ENCODE results near the gene ATP8A1. TPM values are rescaled to one million over a fixed set of nuclear protein-coding genes. Genes with fewer than 3 reads are reported as not detected.

The ATP8A1 gene
- total RNA-seq, 1 donor from 2014 or later, result 14.0 TPM

DNA sequence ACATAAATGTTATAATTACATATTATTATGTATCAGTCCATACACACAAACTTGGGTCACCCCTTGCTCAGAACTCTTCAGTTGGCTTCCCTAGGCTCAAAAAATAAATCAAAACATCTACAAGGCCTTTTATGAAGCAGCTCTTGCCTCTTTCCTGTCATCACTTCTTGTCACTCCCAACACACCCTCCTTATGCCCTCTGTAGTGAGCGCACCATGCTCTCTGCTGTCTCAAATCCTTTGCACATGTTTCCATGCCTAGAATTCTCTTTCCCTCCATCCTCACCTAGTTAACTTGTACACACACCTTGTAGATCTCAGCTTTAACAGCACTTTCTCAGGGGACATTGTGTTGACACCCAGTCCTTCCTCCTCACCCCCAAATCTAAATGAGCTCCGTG, 53.0 kb downstream of the ATP8A1 start:
- DNase-seq, result no peak
- intact Hi-C loops (cut with micrococcal nuclease), result no loop called here

DNA sequence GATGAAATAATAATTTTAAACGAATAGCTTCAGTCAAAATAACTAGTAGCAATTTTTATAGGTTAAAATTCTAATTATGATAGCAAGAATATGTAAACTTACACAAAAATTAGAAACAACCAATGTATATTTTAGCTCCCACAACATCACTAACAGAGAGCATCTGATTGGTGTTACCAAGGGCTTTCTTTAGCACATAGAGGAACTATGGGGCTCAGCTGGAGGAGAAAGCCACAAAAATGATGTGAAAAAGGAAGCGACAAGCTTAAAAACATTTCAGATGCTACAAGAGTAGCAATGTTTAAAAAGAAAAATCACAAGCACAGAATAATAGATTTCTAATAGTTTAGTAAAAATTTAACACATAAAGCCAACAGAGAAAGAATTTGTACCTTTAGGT, 56.3 kb downstream of the ATP8A1 start:
- ATAC-seq (no peak), DNase-seq (no peak)
- intact Hi-C loops (cut with micrococcal nuclease), result no loop called here

More for the DNA sequence above, 53.0 kb downstream of the ATP8A1 start:
- ATAC-seq, result peak; percentile 24

DNA sequence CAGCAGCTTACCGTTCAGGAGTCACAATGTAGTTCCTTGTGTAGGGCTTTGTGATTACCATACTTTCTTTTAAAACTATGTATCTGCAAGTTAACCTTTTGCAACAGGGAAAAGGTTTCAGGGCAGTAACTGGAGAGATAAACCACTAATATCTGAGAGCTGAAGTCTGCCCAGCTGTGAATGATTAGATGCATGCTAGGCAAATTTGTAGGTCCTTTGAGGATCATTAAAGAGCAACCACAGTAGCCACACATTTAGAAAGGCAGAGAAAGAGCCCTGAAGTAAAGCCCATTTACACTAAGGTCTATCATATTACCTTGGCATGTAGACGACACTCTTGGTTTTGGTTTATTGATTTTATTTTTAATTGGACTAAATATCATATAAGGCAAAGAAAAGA, 60.0 kb downstream of the ATP8A1 start:
- intact Hi-C loops (cut with micrococcal nuclease), result no loop called here
- ATAC-seq (no peak), DNase-seq (no peak)

DNA sequence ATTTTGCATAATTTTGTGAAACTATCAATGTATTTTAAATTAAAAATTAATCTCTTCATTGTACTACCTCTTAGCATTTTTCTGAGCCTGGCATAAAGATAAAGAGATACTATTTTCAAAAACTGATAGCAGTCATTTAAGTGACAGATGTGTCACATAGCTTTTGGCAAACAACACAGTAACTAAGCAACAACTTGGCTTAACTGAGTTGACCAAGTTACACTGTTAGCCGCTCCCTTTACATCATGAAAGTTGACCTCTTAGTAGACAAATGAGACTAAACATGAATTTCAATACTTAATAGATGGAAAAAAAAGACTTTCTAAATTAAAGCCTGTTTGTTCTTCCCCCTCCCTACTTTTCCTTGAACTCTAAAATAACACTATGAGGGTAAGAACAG, 62.0 kb downstream of the ATP8A1 start:
- intact Hi-C loops (cut with micrococcal nuclease), result no loop called here
- no peak for DNase-seq
- no peak for ATAC-seq

DNA sequence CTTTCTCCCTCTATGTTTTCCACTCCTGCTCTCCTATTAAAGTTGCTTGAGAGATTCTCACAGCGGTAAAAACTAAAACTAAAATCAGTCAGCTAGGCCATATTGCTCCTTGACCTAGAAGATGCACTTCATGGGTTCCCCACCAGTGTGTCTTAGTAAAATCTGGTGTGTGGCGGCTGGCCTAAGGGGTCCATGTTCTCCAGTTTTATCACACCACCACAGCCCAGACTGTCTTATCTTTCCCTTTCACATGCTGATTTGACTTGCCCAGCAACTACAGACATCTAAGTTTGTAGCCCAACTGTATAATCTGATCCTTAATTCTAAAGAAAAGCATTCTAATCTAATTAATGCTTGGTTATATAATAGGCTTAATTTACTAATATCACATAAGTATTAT, 68.0 kb downstream of the ATP8A1 start:
- DNase-seq (no peak), ATAC-seq (no peak)
- intact Hi-C loops (cut with micrococcal nuclease), result no loop called here

DNA sequence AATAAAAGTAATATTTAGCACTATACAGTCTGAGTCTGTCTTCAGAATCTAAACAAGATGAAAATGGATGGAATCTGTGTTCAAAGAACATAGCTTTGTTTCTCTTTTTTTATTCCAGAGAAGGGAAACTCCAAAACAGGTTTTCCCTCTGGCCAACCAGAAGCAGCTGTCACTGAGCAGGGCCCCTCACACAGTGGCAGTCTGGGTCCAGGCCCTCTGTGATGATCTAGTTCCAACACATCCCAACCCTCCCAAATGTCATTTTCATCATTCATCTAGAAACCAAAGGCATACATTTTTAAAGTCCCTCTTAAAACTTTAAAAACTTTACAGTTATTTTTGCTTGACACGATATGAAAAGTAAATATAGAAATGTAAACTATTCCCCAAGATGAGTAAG, 70.1 kb downstream of the ATP8A1 start:
- intact Hi-C loops (cut with micrococcal nuclease), result no loop called here
- no peak for ATAC-seq

DNA sequence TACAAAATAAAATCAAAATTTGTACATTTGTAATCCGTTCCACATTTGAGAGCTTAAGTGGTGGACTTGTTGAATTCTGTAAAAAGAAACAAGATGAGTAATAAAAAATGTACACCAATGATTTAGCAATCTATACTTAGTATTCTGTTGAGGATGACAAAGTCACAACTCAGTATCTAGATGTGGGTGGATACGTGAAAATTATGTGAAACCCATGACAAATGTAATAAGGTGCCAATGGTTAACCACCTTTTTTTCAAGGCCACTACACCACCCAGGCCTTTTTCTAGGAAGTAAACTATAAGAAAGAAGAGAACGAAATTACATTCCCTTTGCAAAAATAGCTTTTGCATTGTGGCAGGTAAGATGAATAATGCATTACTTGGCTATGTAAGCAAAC, 77.0 kb downstream of the ATP8A1 start:
- ATAC-seq (no peak), DNase-seq (no peak)
- intact Hi-C loops (cut with micrococcal nuclease), result no loop called here

More for the DNA sequence above, 70.1 kb downstream of the ATP8A1 start:
- DNase-seq, result no peak

DNA sequence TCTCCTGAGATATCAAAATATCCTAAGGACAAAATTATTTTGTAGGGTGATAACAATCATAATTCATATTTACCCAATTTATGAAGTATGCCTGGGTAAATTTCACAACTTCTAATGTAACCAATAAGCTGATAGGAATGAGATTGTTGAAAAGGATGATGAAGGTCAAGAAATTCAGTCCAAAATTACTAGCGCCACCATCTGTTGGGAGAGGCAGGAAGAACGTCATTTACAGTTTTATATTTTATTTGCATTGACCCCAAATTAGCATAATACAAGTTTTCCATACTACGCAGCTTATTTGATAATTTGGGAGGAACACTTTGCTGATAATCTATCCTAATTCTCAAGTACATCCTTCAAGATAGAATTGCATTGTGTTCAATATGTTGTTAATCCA, 78.7 kb downstream of the ATP8A1 start:
- intact Hi-C loops (cut with micrococcal nuclease), result no loop called here
- ATAC-seq (no peak), DNase-seq (no peak)

DNA sequence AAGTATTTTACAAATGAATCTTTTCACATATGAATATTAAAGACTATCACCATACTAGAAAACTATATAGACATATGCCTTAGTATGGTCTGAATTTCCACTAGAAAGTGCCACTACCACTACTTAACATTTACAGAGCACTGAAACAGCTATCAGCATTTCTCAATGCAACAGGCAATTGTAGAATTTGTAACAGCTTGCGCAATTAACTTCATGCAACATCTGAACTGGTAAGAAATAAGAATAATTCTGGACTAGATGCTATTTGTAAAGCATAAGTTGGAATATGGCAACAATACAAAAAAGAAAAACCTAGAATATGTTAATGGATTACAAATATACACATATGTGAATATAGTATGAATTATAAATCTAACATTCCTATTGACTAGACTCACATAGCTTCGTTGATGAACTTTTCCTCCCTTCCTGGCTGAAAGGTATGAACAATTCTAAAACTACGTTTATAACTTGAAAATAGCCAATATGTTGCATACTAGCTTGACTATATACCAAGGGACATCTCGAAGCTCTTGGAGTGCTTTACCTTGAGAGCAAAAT, 82.0 kb downstream of the ATP8A1 start:
- intact Hi-C loops (cut with micrococcal nuclease), result no loop called here
- no peak for DNase-seq
- no peak for ATAC-seq

DNA sequence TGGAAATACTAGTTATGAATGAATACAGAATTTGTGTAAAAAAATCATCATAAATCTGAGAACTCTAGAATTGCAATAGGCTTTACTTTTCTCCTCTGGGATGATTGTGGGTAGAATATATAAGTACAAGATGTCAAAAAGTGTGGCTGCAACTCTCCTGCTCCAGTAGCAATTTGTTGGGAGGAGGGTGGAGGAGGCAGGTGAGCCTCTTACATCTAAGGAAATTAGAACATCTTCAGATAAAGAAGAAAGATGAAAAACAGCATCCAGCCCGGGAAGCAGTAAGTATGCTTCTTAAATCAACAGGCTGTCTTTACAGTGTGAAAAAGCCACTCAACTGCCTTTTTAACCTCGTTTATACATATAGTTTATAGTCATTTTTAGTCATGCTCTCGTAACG, 83.7 kb downstream of the ATP8A1 start:
- DNase-seq (no peak), ATAC-seq (no peak)
- intact Hi-C loops (cut with micrococcal nuclease), result no loop called here

DNA sequence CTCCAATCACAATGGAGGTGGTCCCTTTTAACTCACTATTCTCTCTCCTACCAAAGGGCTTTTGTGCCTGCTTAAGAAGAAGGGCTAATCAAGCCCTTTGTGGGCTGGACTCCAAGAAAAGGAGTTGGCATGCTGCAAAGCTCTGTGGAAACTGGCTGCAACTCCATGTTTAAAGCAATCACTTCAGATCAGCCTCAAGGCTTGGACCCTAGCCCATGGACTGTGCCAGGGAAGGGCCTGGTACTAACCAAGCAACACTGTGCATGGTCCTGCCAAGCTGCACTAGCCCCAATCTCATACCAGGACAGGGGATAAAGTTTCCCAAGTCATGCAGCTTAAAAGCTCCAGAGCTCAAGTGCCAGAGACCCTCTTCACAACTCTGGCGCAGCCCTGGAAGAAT, 86.7 kb downstream of the ATP8A1 start:
- ATAC-seq (peak; percentile 99), DNase-seq (peak; percentile 82)
- intact Hi-C loops (cut with micrococcal nuclease), result no loop called here

DNA sequence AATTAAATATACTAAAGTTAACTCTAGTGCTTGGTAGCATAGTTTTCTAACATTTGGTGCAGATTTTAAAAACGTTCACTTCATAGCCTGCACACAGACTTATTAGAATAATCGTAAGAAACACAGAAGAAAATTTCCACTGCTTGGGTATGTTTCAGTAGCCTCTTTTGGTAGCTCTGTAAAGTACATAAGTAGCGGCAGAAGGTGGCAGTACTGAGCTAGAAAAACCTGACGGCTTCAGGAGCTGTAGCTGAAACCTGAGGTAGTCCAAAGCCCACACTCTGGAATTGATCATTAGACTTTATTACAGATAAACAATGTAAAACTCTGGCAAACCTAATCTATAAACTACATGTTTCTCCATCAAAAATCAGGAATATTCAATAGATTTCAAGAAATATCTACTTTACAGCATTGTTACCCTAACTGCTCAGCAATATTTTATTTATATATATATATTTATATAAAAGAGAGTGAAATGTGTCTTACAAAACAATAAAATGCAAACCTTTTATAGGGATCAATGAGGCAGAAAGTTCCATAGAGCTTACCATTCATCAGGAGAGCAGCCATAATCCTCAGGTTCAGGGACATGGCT, 88.2 kb downstream of the ATP8A1 start:
- peak; percentile 69 for ATAC-seq
- intact Hi-C loops (cut with micrococcal nuclease), result loop anchor here (1.0 to 2.0 kb wide), 2 partner anchors 182 to 296 kb away; no protein-coding TSS in a partner anchor
- no peak for DNase-seq

DNA sequence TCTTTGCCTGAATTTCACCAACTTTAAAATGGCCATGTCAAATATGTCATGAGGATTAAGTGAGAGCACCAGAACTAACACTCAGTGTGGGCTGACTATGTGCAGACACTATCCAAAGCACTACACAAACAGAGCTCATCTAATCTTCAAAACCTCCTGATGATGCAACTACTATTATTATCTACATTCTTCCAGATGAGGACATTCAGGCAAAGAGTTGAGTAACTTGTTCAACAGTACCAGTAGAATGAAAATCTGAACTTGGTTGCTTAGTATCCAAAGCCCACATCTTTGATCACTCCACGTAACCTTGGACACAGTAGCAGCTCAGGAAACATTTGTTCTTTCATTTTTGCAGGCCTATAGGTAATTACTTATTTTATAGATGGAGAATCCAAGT, 90.1 kb downstream of the ATP8A1 start:
- no peak for DNase-seq
- intact Hi-C loops (cut with micrococcal nuclease), result no loop called here
- no peak for ATAC-seq

DNA sequence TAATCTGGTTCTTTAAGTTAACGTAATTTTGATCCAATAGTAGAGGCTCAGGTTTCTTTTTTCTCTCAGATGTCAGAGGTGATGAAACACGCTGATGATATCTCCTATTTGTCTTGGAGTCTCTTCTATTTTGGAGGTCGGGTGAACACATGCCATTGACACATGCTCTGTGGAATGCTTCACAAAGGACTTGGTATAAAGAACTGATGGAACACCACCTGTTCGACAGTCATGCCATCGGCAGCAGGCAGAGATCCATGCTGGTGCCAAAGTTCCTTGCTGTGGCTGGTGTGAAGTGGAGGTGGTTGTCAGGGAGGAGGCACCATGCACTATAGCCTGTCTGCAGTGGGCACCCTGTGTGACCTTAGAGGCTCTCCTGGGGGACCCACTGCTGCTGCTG, 94.9 kb downstream of the ATP8A1 start:
- no peak for ATAC-seq
- intact Hi-C loops (cut with micrococcal nuclease), result no loop called here
- DNase-seq, result no peak

DNA sequence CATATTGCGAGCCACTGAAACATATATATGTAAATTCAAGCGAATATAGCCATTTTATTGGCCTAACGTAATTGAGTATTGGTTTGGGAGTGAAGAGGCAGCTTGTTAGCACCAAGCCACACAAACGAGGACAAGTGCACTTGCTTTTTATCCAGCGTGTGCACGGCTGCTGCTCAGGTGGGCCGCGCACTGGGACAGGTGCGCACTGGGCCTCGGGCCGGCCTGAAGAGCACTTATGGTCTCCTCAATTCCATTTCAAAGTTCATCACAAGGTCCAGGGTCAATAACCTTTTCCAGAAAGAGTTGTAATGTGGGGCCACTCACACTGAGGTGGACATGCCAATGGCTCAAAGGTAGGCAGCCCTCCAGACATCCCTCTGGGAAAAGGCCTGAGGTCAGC, 95.9 kb downstream of the ATP8A1 start:
- ATAC-seq (no peak), DNase-seq (no peak)
- intact Hi-C loops (cut with micrococcal nuclease), result no loop called here

DNA sequence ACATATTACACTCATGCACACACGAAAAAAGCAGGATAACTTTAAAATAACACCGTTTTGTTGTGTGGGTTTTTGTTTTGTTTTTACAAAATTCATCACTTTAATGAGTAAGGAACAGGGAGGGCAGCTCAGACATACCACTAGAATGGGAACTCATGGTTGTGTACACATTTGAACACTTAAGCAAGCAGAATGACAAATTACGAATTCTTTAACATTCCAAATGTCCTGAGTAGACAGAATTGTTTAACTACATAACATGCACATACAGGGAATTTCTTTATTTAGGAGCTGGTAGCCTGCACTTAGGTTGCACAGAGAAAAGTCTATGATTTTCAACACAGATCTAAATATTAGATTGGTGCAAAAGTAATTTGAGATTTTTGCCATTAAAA, 96.4 kb downstream of the ATP8A1 start:
- intact Hi-C loops (cut with micrococcal nuclease), result no loop called here
- DNase-seq (no peak), ATAC-seq (no peak)

DNA sequence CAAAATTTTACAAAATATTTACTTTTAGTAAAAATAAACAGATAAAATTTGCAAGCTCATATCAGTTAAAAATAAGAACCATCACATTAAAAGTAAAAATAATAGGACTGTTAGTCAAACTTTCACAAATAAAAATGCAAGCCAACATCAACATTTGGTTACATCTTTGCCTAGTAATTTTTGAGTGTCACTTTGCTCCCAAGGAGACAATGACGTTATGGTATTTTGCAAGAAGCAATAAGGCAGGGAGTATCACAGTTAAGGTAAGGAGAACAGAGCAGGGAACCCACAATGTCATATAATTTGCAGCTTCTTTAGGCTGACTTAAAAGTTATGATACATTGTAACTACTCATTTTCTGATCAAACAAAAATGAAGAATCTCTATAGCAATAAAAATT, 98.7 kb downstream of the ATP8A1 start:
- DNase-seq (no peak), ATAC-seq (peak; percentile 36)
- intact Hi-C loops (cut with micrococcal nuclease), result no loop called here

DNA sequence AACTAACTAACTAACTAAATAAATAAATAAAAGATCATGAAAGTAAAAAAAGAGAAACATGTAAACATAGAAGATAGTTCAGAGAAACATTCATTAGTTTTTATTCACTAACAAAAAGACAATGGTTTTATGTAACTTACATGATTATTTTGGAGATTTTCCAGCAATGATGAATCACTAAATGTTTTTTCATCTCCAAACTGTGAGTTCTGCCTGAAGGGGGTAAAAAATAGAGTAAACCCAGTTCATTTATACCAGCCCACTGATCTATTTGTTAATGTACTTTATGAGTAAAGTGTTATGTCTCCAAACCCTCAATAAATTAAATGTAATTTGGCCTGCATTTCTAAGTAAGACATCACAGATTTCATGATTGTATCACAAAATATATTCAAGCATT, 101.1 kb downstream of the ATP8A1 start:
- ATAC-seq, result no peak
- DNase-seq, result no peak
- intact Hi-C loops (cut with micrococcal nuclease), result no loop called here

DNA sequence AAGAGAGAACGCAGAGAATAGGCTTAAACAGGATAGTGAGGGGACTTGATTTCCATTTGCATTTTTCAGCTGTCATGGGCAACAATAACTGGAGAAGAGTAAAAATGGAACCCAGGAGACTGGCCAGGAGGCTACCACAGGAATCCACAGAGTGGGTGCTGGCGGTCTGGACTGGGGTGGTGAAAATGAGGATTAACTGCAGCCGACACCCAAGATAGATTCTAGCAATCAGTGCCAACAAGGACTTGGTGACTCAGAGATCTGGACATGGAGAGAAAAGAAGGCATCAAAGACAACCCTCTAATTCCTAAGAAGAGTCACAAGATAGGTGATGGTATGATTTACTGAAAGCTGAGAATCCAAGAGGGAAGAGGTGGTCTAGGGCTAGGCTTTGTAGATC, 102.8 kb downstream of the ATP8A1 start:
- intact Hi-C loops (cut with micrococcal nuclease), result no loop called here
- no peak for DNase-seq
- no peak for ATAC-seq

DNA sequence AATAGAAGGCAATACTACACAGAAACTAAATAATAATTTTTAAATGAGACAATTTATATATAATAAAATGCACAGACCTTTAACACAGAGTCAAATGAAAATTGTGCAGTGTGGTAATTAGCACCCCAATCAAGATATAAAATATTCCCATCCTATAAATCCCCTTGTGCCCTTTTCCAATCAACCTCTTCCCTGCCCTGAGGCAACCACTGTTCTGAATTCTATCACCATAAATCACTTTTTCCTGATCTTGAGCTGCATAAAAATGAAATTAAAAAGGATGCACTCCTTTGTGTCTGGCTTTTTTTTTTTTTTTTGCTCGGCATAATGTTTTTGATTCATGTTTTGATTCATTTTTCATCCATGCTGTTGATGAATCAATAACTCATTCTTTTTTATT, 107.0 kb downstream of the ATP8A1 start:
- DNase-seq, result no peak
- intact Hi-C loops (cut with micrococcal nuclease), result no loop called here
- no peak for ATAC-seq

DNA sequence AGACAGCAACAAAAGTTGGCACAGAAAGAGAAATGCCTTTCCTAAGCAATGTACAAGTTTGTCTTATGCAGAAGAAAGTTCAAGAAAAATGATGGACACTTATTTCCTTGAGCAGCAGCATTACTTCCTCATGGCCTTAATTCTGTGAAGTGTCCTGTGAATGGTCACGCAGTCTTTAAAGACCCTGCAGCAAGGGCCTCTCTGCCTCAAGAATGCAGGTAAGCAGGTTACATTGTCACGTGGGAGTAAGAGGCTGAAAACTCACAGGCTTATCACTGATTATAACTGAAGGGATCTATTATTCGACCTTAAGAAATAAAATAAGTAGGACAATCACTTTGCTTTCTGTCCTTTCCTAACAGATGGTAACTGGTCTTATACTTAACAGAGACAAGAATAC, 109.1 kb downstream of the ATP8A1 start:
- intact Hi-C loops (cut with micrococcal nuclease), result no loop called here
- DNase-seq (no peak), ATAC-seq (no peak)

DNA sequence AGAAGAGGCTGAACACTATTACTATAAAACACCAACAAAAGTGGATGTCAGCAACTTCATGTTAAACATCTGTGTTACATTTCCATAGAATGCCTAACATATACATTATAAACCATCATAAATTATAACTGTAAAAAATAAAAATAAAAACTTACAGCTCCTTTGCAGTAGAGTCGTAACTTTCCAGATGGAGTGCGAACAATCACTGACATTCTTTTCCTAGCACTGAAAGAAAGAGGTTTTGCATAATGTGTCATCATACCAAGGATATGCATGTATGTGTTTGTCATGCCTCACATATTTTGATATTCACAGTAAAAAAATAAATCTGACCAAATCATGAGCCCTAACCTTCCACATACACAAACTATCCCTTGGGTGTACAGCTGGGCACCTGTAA, 113.1 kb downstream of the ATP8A1 start:
- intact Hi-C loops (cut with micrococcal nuclease), result no loop called here
- ATAC-seq, result no peak
- no peak for DNase-seq
